HEK293T (cell line): ENCODE results near the gene FRS2.

ENCODE experiments used
- ARNT ChIP-seq: fragments of 450-650 bp; IDR thresholded peaks from 2 replicates; pipeline ENCODE4 v1.6.1; 2017; ENCODE audit warnings: mild to moderate bottlenecking
- ELF4 ChIP-seq: fragments of 450-650 bp; IDR thresholded peaks from 2 replicates; pipeline ENCODE4 v1.6.1; 2017; ENCODE audit warnings: antibody characterized with exemption
- FOXA1 ChIP-seq: fragments of 450-650 bp; IDR thresholded peaks from 2 replicates; pipeline ENCODE4 v1.6.1; 2016; ENCODE audit warnings: mild to moderate bottlenecking
- FOXM1 ChIP-seq: fragments of 450-650 bp; IDR thresholded peaks from 2 replicates; pipeline ENCODE4 v1.6.1; 2017; ENCODE audit warnings: mild to moderate bottlenecking, borderline replicate concordance
- LEF1 ChIP-seq: fragments of 450-650 bp; IDR thresholded peaks from 2 replicates; pipeline ENCODE4 v1.6.1; 2017; ENCODE audit warnings: mild to moderate bottlenecking, borderline replicate concordance
- SP1 ChIP-seq: fragments of 450-650 bp; IDR thresholded peaks from 2 replicates; pipeline ENCODE4 v1.6.1; 2017
- SUZ12 ChIP-seq: fragments of 450-650 bp; IDR thresholded peaks from 2 replicates; pipeline ENCODE4 v1.6.1; 2016; ENCODE audit warnings: mild to moderate bottlenecking
- TARDBP ChIP-seq: fragments of 450-650 bp; IDR thresholded peaks from 2 replicates; pipeline ENCODE4 v1.6.1; 2016
- ZNF384 ChIP-seq: fragments of 450-650 bp; IDR thresholded peaks from 2 replicates; pipeline ENCODE4 v1.6.1; 2016

DNA sequence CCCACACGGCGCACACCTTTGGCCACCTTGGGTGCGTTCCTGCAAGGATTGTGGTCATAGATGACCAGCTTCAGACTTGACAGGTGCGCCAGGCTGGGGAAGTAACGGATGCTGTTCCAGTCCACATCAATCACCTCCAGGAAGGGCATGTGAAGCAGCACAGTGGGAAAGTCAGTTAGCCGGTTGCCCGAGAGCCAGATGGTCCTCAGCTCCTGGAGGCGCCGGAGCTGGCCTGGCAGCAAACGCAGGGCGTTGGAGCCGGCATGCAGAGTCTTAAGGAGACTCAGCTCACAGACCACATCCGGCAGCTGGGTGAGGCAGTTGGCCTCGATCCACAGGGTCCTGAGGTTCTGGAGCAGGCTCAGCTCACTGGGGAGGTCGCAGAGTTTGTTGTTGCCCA lies 139.9 kb downstream of the FRS2 start:
- no peak for TF ChIP-seq ARNT
- TF ChIP-seq ZNF384 = no peak
- TF ChIP-seq LEF1 = no peak
- TF ChIP-seq FOXM1 = no peak
- TF ChIP-seq ELF4 = no peak
- no peak for TF ChIP-seq SUZ12
- TF ChIP-seq TARDBP = no peak
- no peak for TF ChIP-seq SP1
- no peak for TF ChIP-seq FOXA1
